RWPE2 (cell line): ENCODE data around the gene KCNH5.

Source experiments
- ATAC-seq: fragments of 200-7000 bp; cut with Tn5 transposase; 3 replicates; pipeline ENCODE4 v1.9.1; 2021; ENCODE audit warnings: low read depth
- DNase-seq: peaks from one replicate; pipeline ENCODE4 v3.0.0-alpha.2; 2020; ENCODE audit warnings: low spot score
- H3K27ac ChIP-seq: fragments of 450-650 bp; 2 replicates; pipeline ENCODE4 v1.5.1; 2017; ENCODE audit warnings: mild to moderate bottlenecking; ENCODE audit not compliant: poor library complexity, severe bottlenecking
- H3K27me3 ChIP-seq: fragments of 250-450 bp; sonication (Bioruptor Pico); 2 replicates; pipeline ENCODE4 v1.5.1; 2021; ENCODE audit warnings: mild to moderate bottlenecking, moderate library complexity; ENCODE audit not compliant: insufficient read depth, poor library complexity, severe bottlenecking
- H3K36me3 ChIP-seq: fragments of 250-450 bp; sonication (Bioruptor Pico); 2 replicates; pipeline ENCODE4 v1.5.1; 2020; ENCODE audit warnings: low read depth, mild to moderate bottlenecking, moderate library complexity
- H3K4me1 ChIP-seq: fragments of 250-450 bp; sonication (Bioruptor Pico); 2 replicates; pipeline ENCODE4 v1.5.1; 2021; ENCODE audit warnings: mild to moderate bottlenecking, moderate library complexity; ENCODE audit not compliant: insufficient read depth, poor library complexity, severe bottlenecking
- H3K4me3 ChIP-seq: fragments of 250-450 bp; sonication (Bioruptor Pico); 2 replicates; pipeline ENCODE4 v1.5.1; 2021; ENCODE audit warnings: mild to moderate bottlenecking, moderate library complexity; ENCODE audit not compliant: severe bottlenecking
- H3K9me3 ChIP-seq: fragments of 250-450 bp; sonication (Bioruptor Pico); 2 replicates; pipeline ENCODE4 v1.5.1; 2021; ENCODE audit warnings: mild to moderate bottlenecking, moderate library complexity; ENCODE audit not compliant: severe bottlenecking
- TF ChIP-seq, protein P1 (sequence below): fragments of 450-650 bp; IDR thresholded peaks from one replicate; pipeline ENCODE4 v1.5.1; 2017; ENCODE audit warnings: mild to moderate bottlenecking, moderate library complexity; ENCODE audit not compliant: poor library complexity, severe bottlenecking

KCNH5 gene

DNA sequence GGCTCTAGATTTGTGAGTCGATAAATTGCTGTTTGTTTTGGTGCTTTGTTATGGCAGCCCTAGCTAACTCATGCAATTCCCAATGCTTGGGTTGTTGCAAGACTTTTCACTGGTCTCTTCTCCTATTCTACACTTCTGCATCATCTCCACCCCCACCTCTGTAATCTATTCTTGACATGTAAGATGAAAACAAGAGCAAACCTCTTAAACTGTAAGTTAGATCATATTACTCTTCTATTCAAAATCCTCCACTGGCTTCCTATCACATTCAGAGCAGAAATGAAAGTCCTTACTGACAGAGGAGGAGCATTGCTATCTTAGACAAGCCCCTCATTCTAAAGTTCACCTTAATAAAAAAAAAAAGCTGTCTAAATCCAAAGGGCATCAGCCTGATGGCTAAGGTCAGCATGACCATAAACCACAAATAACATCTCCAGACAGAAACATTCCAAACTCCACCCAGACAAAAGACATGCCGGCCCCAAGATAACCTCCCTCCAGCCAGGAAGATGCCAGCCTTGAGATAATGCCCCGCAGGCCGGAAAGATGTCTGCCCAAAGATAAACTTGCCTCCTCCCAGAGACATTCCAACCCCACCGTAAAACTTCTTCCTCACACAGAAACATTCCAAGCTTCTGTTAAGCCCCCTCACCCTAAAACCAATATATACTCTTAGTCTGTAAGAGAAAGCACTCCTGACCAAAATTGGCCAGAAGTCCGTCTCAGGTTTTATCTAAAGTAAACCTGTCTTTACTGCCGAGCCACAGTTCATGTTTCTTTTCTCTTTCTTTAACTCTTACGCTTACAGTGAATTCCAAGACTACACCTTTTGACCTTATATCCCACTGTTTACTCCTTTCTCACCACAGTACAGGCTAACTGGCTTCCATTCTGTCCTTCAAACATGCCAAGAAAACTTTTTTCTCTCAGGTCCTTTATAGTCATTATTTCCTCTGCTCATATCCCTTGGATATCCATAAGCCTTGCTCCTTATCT is 308.9 kb downstream of the KCNH5 start:
- Histone ChIP-seq H3K9me3 (no peaks in the 10 kb centered on the region), H3K4me1 (peaks cover 11% of the 10 kb centered on the region), H3K4me3 (no peak overlapping the region), H3K36me3 (no peaks in the 10 kb centered on the region), H3K27ac (no peak overlapping the region), H3K27me3 (no peaks in the 10 kb centered on the region)
- TF ChIP-seq, protein P1, sequence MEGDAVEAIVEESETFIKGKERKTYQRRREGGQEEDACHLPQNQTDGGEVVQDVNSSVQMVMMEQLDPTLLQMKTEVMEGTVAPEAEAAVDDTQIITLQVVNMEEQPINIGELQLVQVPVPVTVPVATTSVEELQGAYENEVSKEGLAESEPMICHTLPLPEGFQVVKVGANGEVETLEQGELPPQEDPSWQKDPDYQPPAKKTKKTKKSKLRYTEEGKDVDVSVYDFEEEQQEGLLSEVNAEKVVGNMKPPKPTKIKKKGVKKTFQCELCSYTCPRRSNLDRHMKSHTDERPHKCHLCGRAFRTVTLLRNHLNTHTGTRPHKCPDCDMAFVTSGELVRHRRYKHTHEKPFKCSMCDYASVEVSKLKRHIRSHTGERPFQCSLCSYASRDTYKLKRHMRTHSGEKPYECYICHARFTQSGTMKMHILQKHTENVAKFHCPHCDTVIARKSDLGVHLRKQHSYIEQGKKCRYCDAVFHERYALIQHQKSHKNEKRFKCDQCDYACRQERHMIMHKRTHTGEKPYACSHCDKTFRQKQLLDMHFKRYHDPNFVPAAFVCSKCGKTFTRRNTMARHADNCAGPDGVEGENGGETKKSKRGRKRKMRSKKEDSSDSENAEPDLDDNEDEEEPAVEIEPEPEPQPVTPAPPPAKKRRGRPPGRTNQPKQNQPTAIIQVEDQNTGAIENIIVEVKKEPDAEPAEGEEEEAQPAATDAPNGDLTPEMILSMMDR: no peak
- no peak for ATAC-seq
- DNase-seq: no peak

DNA sequence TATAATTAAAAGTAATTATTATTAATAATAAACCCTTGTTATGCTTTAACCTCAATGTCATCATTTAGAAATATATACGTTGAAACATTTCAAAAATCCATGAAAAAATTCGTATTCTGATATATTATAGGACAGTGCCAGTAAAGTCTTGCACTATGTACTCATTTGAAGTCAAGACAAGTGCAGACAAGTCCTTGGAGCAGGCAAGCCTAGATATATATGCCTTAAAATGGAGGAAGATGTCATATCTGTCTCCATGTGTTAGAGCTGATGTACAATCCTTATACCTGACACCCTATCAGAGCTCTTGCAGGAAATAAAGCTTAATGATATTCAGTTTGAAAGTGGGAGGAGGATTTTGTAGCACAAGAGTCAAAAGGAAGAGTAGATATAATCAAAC is 310.4 kb downstream of the KCNH5 start:
- Histone ChIP-seq H3K9me3 (no peaks in the 10 kb centered on the region), H3K4me1 (peaks cover 11% of the 10 kb centered on the region), H3K4me3 (no peak overlapping the region), H3K36me3 (no peaks in the 10 kb centered on the region), H3K27ac (no peak overlapping the region), H3K27me3 (no peaks in the 10 kb centered on the region)
- TF ChIP-seq, protein P1: no peak
- DNase-seq (no peak), ATAC-seq (peak; percentile 61)

DNA sequence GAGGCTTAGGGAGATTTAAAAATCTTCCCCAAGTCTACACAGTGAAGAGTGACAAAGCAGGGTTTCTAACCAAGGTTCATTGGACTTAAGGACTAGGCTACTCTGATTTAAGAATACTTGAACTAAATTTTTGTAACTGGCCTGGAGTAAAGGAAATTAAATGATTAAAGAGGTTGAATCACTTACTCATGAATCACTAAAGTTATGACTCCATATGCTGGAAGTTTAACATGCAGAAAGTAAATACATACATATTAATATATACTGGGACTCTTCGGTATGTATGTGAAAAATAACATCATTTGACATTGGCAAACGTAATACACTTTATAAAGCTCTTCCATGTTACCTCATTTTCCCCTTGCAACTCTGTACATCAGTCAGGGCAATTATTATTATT is 322.9 kb downstream of the KCNH5 start:
- peaks cover 8% of the 10 kb centered on the region for H3K4me1 ChIP-seq
- H3K27me3 ChIP-seq: no peaks in the 10 kb centered on the region
- peak; percentile 59; the same call in 2 of the 3 replicates for ATAC-seq

DNA sequence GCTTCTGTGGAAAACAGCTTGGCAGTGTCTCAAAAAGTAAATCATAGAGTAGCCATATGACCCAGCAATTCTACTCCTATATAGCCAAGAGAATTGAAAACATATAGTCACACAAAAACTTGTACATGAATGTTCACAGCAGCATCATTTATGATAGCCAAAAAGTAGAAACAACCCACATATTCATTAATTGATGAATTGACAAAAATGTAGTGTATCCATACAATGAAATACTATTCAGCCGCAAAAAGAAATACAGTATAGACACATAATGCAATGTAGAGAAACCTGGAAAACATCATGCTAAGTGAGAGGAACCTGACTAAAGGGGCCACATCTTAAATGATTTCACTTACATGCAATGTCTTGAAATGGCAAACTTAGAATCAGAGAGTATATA is 326.6 kb downstream of the KCNH5 start:
- TF ChIP-seq, protein P1: no peak
- H3K36me3 ChIP-seq: no peaks in the 10 kb centered on the region
- ATAC-seq (no peak), DNase-seq (no peak)
- H3K4me3 ChIP-seq: no peak overlapping the region
- no peaks in the 10 kb centered on the region for H3K27me3 ChIP-seq
- H3K4me1 ChIP-seq: peaks cover 8% of the 10 kb centered on the region
- H3K9me3 ChIP-seq: no peaks in the 10 kb centered on the region
- H3K27ac ChIP-seq: no peak overlapping the region

More for the DNA sequence above, 322.9 kb downstream of the KCNH5 start:
- Histone ChIP-seq H3K27ac (no peak overlapping the region), H3K9me3 (no peaks in the 10 kb centered on the region), H3K4me3 (no peak overlapping the region), H3K36me3 (no peaks in the 10 kb centered on the region)
- no peak for DNase-seq
- TF ChIP-seq, protein P1: no peak
